GM21786 (cell line): ENCODE measurements around the gene GOSR2.
"Not testable (repeated sequence)": the region's sequence is repeated elsewhere in the genome, so short reads cannot be mapped to it uniquely, and the experiment has no call there.

Experiments used
- ATAC-seq: cut with Tn5 transposase; IDR thresholded peaks from one replicate; pipeline ENCODE4 v1.9.1; 2021; ENCODE audit not compliant: unreplicated experiment

Gene GOSR2

DNA sequence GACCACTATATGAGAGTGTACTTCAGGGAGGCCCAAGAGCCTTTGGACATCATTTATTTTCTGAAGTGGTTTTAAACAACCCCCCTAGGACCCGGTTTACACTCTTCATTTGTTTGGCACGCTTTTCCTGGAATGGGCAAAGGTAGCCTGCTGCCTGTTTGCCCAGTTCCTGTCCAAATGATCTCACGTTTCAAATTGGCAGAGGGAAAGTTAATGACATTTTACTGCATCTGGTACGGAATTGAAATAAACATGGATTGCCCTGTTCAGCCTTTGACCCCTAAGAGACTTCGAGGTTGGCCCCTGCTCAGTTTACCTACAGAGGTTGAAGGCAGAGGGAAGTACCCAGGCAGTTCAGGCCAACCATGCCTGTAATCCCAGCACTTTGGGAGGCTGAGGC lies 61.9 kb downstream of the GOSR2 start:
- no peak for ATAC-seq

DNA sequence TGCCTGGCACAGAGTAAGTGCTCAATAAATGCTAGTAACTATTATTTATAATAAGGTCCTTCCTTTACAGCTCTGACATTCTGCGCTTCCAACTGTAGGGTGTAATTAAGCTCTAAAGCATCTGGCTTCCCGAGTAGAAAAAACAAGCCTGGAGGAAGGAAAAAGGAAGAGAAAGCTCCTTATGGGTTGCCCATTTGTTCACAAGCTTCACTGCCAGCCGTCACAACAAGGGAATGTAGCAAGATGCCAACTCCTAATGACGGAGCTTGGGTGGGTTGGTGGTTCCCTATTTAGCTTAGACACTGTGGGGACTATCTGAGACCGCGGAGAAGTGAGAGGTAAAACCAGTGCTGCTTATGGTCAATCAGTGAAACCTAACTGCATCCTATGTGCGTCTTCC lies 63.4 kb downstream of the GOSR2 start:
- no peak for ATAC-seq

DNA sequence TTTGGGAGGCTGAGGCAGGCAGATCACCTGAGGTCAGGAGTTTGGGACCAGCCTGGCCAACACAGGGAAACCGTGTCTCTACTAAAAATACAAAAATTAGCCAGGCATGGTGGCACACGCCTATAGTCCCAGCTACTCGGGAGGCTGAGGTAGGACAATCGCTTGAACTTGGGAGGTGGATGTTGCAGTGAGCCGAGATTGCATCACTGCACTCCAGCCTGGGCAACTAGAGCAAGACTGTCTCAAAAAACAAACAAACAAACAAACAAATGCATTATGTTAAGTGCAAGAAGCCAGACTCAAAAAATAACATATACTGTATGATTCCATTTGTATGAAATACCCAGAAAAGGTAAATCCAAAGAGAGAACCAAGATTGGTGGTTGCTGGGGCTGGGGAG lies 65.0 kb downstream of the GOSR2 start:
- not testable (repeated sequence) for ATAC-seq

DNA sequence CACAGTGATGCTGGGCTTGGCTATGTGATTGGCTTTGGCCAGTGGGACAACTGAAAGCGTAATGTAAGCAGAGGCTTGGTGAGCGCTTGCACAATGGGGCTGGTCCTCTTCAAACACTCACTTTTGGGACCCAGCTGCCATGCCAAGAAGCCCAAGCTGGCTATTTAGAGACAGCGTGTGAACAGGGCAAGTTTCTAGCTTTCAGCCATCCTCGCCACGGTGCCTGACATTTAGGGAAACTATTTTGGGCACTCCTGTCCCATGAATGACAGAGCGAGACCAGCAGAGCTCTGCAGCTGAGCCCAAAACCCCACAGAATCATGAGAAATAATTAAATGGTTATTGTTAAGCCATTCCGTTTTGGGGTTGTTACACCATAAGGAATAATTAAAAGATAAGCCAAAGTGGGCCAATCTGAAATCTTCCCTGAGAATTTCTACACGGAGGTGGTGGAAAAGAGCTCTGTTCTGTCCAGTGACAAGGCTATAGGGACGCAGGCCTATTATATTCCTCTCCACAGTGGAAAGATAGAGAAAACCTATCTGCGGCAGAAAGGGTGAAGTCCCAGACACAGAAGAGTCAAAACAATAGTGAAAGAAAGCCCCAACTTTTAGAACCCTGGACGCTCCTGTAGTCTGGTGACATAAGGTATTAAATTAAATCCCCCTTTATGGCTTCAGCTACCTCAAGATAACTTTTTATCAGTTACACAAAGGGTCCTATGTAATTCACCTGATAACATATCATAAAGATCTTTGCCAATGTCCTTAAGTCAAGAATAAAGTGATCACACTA lies 66.9 kb downstream of the GOSR2 start:
- ATAC-seq, result no peak

DNA sequence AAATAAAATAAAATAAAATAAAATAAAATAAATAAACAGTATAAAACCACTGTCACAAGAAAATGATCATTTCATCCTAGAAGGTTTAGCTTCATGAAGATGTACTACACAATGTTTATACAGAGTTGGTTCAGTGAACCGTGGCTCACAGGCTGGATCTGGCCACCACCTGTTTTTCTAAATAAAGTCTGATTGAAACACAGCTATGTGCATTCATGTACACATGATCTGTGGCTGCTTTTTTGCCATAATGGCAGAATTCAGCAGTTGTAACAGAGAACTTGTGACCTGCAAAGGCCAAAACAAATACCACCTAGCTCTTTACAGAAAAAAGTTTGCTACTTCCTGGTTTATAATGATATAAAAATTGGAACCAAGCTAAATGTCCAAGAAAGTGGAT lies 68.7 kb downstream of the GOSR2 start:
- ATAC-seq, result no peak
